Left forelimb (tissue), 1 donor: ENCODE data around the gene STARD13.

Experiments
- DNase-seq: peaks from one replicate; pipeline ENCODE4 v3.0.0-alpha.2; 2018; ENCODE audit warnings: low spot score

STARD13 gene, protein sequence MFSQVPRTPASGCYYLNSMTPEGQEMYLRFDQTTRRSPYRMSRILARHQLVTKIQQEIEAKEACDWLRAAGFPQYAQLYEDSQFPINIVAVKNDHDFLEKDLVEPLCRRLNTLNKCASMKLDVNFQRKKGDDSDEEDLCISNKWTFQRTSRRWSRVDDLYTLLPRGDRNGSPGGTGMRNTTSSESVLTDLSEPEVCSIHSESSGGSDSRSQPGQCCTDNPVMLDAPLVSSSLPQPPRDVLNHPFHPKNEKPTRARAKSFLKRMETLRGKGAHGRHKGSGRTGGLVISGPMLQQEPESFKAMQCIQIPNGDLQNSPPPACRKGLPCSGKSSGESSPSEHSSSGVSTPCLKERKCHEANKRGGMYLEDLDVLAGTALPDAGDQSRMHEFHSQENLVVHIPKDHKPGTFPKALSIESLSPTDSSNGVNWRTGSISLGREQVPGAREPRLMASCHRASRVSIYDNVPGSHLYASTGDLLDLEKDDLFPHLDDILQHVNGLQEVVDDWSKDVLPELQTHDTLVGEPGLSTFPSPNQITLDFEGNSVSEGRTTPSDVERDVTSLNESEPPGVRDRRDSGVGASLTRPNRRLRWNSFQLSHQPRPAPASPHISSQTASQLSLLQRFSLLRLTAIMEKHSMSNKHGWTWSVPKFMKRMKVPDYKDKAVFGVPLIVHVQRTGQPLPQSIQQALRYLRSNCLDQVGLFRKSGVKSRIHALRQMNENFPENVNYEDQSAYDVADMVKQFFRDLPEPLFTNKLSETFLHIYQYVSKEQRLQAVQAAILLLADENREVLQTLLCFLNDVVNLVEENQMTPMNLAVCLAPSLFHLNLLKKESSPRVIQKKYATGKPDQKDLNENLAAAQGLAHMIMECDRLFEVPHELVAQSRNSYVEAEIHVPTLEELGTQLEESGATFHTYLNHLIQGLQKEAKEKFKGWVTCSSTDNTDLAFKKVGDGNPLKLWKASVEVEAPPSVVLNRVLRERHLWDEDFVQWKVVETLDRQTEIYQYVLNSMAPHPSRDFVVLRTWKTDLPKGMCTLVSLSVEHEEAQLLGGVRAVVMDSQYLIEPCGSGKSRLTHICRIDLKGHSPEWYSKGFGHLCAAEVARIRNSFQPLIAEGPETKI

DNA sequence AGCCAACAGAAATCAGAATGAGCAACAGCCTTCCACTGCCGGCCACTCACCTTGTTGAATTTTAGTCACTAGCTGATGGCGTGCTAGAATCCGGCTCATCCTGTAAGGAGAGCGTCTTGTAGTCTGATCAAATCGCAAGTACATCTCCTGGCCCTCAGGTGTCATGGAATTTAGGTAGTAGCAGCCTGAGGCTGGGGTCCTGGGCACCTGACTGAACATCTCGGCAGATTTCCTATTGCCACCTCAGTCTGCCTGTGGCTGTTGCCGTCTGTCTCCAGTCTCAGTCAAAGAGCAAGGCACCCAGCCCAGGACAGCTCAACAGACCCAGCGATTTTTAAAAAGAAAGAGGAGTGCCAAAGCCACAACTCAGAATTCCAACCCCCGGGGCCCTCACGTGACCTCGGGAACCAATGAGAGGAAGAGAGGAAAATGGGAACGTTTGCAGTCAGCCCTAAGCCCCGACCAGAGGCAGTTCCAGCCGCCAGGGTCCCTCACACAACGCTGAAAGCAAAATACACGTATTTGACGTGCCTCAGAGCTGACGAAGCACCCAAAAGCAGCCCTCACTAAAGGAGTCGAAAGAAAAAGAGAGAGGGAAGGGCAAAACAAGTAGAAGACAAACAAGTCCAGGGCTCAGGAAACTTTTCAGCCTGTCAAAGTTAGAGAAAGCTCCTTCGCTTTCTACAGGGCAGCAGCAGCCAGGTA is at the start of gene STARD13:
Gene STARD13, minus strand, starts transcription at position 336 of the 705 bp plus-strand sequence. Its CDS starts 117 bp downstream, at position 219.
- DNase-seq, result peak; percentile 94

DNA sequence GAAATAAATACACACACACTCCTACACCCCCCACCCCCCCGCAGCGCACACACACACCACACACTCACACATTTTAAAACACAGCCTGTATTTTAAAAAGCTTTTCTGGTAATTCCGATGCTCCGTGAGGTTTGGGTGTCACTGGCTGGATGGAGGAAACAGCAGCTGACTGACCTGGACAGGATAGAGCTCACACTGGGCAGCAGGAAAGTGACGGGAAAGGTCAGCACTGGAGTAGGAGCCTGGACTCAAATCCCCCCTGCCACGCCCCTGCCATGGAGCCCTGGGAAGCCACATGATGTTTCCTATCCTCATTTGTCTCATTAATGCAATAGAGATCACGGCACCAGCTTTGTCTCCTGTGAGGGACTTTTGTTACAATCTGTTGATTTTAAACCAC is 49.3 kb upstream of the STARD13 start:
- no peak for DNase-seq

DNA sequence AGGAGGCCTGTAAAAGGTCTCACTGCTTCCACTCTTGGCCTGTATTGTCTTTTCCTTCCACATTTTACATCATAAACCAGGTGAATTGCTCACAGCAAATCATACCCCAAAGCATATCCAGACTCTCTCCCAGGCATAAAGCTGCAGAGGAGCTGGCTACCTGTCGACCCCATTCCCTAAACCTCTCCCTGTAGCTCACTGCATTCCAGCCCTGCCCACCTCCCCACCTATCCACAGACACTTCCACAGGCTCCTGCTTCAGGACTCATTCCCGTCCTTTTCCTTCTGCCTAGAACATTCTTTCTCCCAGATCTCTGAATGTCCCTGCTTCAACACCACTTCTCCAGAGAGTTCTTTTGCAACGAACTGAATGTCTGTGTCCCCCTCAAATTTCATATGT is 46.4 kb upstream of the STARD13 start:
- no peak for DNase-seq

DNA sequence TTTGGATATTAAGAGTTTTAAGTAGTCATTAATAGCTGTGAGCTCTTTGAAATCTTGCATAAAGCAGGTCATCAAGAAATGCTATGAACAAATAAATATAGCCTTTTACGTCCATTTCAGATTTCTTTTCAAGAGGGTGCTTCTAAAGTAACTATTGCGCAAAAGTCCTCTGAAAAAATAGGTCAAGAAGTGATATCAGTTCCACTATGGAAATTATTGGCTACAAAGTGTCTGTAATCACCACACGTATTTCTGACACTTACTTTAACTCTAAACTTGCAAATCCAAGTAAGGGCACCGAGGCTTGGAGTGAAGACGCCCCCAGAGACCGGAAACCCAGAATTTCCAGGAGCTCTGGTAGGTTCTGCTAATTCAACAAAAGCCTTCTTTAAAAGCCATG is 44.9 kb upstream of the STARD13 start:
- DNase-seq, result no peak

DNA sequence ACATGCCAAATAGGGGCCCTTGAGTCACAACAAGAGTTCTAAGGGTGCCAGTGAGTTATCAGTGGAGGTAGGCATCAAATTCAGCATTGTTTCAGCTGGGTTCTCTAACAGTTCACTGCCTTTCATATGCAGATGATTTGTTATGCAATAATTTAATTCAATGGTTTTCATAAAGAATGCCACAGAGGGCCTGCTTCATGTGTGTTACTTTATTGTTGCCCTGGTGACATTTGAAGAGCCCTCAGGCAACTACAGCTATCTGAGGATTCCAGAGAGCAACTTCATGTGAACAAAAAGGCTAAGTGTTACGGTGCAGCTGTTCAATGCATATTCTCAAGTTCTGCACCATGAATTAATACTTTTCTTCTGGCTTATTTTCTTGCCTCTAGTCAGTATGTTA is 43.1 kb upstream of the STARD13 start:
- no peak for DNase-seq

DNA sequence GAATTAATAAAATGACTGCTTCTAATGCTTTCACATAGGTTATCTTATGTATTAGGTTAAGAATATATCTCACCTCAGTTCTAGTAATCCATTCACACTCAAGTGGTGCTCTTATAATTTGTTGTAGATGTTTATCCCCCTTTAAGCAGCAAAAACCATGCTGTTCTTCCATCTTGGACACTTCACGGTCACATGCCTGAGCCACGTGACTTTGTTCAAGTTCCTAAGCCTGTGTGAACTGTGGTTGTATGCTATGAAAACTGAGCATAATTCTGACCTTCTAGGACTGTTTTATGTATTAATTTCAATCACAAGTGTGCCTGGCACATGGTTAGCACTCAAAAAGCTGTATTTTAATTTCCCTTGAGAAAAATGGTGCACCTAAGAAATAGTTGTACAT is 41.2 kb upstream of the STARD13 start:
- no peak for DNase-seq

DNA sequence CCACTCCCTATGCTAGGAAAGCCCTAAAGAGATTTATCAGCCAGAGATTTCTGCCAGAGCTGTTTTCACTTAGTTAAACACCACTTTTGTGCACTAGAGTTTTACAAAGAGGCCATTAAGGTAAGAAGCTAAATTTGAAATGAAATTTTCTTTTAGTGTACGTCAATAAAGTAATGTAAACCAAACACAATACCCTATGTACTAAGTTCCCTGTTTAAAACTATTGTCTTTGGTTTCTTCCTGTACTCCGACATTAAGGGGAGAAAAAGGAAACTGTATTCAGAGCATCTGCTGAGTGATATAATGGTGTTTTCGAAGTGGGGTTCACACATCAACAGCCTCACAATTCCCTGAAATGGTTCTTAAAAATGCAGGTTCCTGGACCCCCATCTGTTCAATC is 40.7 kb upstream of the STARD13 start:
- no peak for DNase-seq

DNA sequence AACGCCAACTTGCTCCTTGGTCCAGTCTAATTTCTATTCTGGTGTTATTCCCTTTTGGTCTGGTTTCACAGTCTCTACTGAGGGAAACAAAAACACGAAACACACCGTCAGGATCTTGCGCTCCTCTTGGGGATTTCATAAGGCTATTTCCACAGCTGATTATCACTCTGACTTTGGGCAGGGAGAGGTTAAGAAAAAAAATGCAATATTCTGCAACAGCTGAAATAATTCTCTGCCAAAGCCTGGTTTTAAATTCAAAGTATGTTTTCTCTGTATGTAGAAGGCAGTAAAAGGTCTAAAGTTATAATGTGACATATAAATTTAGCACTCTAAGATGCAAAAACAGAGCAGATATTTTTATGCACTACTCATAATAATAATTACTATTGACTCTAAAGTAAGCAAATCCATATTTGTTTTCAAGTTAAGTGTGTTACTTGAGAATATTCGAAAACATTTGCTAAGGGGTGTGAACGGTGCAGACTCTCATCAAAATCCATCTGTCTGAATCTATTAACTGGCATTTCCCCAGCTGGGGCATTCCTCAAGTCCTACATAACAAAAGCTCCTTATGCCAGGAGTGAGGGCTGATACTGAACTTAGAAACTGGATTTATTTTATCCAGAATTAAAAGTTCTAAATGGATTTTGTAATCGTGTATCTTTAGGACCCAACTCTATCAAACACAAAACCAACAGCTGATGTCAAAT is 38.4 kb upstream of the STARD13 start:
- no peak for DNase-seq

DNA sequence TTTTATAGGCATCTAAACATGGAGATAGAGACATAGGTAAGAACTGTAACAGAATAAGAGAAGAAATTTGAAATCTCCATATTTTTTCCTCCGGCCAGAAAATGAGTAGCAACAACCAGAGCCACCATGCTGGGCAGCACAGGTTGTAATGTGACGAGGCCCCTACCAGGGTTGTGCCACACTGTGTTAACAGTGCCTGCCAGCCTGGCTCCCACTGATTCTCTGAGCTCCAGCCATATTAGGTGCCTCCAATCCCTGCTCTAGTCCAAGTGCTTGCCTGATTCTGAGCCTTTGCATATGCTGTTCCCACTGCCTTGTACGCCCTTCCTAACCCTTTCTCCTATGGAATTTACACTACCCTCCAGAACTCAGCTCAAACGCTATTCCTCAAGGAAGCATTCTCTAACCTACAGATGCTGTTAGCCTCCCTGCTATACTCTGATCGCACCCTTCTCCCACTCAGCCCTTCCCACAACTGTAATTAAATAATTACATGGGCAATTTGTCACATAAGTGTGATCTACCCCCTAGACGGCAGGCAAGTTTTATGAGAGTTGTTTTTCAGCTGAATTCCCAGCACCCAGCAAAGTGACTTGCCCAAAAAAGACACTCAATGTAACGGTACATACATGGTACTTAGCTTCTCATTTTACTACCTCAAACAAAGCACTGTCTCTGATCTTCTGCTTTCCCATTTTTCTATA is 37.6 kb upstream of the STARD13 start:
- DNase-seq, result no peak

DNA sequence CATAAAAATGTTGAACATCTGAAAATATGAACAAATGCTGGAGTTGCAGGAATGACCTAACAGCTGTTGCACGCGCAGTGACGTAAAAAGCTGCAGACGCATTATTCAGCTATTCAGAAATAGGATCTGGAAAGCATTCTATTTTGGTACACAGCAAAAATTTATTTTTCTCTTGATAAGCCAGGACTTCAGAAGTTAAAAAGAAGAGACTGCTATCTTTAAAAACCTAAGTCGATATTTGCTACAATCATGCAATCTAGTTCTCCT is 36.9 kb upstream of the STARD13 start:
- DNase-seq, result no peak

DNA sequence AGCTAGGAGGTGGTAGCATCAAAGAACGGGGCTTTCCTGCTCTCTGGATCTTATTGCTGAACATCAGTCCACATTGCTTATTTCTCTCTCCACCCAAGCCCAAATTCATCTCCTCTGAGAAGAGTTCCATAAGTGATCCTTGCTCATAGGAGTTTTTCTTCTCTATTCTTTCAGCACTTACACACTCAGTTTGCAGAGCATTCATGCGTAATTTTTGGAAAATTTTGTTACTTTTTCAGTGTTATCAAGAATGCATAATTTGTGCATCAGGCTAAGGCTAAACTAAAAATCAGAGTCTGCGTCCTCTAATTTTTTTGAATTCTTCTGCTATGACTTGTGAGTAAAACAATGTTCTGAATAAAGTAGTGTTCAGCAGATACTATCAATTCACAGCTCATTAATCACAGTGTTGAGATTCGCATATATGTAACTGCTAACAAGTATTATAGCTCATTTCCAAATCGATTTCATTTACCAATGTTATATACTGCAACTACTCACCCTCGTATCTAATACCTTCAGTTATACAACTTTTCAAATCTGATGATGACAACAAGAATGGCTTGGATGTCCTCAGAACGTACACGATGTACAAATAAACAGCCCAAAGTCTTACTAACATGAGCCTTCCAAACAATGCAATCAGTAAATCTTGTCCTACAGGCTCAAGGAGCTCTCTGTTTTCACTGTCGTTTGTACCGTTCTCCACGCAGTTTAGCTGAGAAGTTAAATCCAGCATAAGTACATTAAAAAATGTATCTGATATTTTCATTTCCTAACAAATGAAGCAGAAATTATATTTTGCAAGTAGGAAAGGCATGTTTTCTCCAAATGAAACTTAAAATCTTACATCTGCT is 36.4 kb upstream of the STARD13 start:
- no peak for DNase-seq

DNA sequence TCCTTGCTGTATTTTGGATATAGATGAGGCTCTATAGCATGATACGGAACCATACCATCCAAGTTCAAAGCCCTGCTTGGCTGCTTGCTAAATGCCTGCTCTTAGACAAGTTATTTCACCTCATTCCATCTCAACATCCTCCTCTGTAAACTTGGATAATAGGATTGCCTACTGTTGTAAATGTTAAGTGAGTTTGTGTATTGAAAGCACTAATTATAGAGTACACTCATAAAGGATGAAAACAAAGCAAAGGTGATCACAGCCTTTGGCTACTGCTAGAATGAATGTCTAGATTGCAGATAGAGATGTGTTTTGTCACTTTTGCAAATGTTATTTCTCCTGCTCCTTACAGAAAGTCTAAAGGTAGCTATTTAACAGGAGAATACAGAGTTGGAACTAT is 34.3 kb upstream of the STARD13 start:
- no peak for DNase-seq

DNA sequence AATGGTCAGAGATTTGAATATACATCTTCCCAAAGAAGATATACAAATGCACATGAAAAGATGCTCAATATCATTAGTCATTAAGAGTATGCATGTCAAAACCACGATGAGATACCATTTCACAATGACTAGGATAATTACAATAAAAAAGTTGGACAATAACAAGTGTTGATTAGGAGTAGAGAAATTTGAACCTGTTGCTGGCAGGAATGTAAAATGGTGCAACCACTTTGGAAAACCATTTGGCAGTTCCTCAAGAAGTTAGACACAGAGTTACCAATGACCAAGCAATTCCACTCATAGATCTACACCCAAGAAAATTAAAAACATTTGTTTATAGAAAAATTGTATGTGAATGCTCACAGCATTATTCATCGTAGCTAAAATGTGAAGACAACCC is 33.2 kb upstream of the STARD13 start:
- no peak for DNase-seq

DNA sequence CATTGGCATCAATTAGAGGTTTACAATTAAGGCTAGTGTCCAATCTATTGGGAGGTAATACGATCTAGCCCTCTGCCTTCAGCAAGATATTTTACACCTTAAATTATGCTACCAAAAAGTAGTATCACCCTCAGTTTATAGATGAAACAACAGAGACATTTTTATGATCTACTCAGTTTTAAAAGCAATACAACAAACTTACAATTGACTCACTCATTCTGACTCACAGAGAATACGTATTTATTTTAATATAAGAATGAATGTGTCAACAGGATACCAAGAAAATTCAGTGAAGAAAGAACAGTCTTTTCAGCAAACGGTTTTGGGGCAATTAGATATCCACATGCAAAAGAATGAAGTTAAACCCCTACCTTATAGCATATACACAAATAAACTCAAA is 32.5 kb upstream of the STARD13 start:
- DNase-seq, result no peak

DNA sequence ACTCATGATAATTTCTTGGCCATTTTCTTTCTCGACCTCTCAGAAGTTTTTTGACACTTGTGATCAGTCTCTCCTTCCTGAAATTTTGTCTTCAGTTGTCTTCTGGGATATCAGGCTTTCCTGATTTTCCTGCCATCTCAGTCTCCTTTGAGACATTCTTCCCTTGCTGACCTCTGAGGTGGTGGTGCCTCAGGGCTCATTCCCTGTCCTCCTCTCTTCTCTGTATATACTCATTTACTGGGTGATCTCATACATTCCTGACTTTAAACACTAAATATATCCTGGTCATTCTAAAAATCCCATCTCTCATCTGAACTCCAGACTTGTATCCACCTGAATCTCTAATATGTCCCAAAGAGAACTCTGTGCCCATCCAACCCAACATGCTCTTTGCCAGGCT is 31.3 kb upstream of the STARD13 start:
- no peak for DNase-seq

DNA sequence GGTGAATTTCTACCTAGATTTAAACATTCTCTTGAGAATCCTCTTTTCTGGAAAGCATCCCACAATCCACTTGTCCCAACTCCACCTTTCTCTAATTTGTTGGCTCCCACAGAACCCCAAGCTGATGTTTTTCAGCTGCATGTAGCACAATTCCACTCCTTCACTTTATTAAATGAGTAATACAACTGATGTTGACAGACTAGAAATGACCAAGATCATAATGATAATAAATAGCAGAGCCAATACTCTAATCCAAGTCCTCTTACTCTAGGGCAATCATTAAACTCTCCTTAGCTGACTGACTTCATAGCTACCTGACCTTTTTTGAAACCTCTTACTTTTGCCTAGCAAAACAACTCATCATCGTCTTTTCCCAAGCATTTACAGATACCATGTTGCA is 27.9 kb upstream of the STARD13 start:
- no peak for DNase-seq

DNA sequence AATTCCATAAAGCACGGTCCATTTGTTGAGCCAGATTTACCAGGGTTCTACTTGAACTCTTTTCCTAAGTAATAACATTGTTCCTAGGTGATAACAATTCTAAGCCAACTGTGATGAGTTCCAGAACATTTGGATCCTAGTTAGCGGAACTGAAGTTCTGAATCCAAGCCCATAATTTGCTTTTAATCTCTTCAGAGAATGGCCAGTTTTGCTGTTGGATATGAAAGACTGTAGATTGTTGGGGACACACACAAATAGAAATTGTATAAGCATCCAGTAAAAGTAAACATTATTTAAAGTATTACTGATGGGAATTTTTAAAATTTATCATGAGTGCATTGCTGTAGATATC is 27.3 kb upstream of the STARD13 start:
- no peak for DNase-seq

DNA sequence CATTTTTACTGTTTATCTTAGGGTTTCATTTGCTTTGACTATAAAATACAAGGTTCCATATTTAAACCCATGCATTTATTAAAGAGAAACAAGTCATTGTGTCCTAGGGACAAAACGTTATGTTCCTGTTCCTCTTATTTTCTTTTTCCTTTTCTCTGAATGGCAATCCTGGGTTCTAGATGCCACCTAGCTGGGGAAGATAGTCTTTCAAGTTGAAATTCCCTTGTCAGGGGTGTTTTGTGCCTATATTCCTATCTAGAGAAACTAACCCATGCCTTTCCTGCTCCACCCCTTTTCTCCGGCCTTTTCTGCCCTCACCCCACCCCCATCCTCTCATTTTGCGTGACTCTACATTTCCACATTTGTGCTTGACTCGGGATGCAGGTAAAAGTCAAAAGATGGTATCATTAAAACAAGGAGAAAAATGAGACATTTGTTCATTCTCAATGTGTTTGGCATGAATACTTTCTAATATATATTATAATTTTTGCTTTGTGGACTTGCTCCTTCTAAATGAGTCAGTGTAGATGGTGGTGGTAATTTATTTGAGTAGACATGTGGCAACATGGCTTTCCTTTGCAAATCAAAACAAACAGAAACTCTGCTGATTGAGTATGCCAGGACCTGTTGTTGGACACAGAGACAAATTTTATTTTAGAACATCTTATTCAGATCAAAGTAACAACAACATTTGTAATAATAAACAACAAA is 26.8 kb upstream of the STARD13 start:
- DNase-seq, result no peak

DNA sequence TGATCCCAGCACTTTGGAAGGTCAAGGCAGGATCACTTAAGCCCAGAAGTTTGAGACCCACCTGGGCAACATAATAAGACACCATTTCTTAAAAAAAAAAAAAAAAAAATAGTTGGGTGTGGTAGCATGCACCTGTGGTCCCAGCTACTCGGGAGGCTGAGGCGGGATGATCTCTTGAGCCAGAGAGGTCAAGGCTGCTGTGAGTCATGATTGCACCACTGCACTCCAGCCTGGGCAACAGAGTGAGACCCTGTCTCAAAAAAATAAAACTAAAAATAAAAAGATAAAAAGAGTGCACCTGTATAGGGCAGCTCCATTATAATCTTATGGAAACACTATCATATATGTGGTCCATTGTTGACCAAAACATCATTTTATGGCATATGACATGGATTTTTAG is 25.5 kb upstream of the STARD13 start:
- no peak for DNase-seq
